A673 (cell line): ENCODE data around the gene ZNF605.
"Not testable (repeated sequence)": the region's sequence is repeated elsewhere in the genome, so short reads cannot be mapped to it uniquely, and the experiment has no call there.

Experiments
- CTCF ChIP-seq: fragments of 300-800, 200-600 bp; sonication (generic); conservative IDR thresholded peaks from 2 replicates; pipeline ENCODE4 v1.5.1; 2017; ENCODE audit warnings: low read depth, mild to moderate bottlenecking, antibody characterized with exemption, low read length, moderate library complexity, mixed read lengths
- EZH2 ChIP-seq: fragments of 200-600 bp; sonication (generic); IDR thresholded peaks from 2 replicates; pipeline ENCODE4 v1.6.1; 2017; ENCODE audit warnings: borderline replicate concordance, low read depth, mild to moderate bottlenecking, mixed read lengths, antibody characterized with exemption, low read length; ENCODE audit not compliant: poor library complexity, severe bottlenecking

- TF ChIP-seq CTCF, EZH2: not testable (repeated sequence)
Observed at GRCh38 chr12:132907789-132908144, 48.3 kb downstream of the ZNF605 start.
